Kidney (tissue), 14 donors: ENCODE results near the gene DRAXIN. TPM values are rescaled to one million over a fixed set of nuclear protein-coding genes. Genes with fewer than 3 reads are reported as not detected.

Experiments
- DNase-seq, 5 donors: peaks; one replicate each; pipeline ENCODE4 v3.0.0-alpha.2; 2013 to 2020
- FAIRE-seq: peaks from 2 replicates; lab custom pipeline; 2012; peaks lifted over from hg19 to GRCh38; lab: Jason Lieb, UNC
- H3K27ac ChIP-seq, 2 donors: one replicate each; pipeline ENCODE4 v1.7.0; 2013; ENCODE audit warnings: low read depth in 2 of 2, low read length in 2 of 2, inconsistent platforms in 1 of 2
- H3K27me3 ChIP-seq: one replicate; pipeline ENCODE4 v1.7.1; 2013; ENCODE audit warnings: low read length, inconsistent platforms; ENCODE audit not compliant: control insufficient read depth, insufficient read depth
- H3K36me3 ChIP-seq, 3 donors: one replicate each; pipeline versions ENCODE4 v1.7.0 to v1.7.1; 2013; ENCODE audit warnings: low read length in 3 of 3, control low read depth in 1 of 3, inconsistent platforms in 1 of 3; ENCODE audit not compliant: insufficient read depth in 3 of 3, control insufficient read depth in 2 of 3
- H3K4me1 ChIP-seq, 3 donors: one replicate each; pipeline versions ENCODE4 v1.7.0 to v1.7.1; 2013; ENCODE audit warnings: low read length in 3 of 3, inconsistent platforms in 1 of 3, low read depth in 1 of 3; ENCODE audit not compliant: control insufficient read depth in 2 of 3, insufficient read depth in 2 of 3
- H3K4me3 ChIP-seq, 3 donors: one replicate each; pipeline versions ENCODE4 v1.7.0 to v1.8.1; 2013; ENCODE audit warnings: low read length in 3 of 3, control low read depth in 1 of 3, inconsistent platforms in 1 of 3
- H3K9ac ChIP-seq, 3 donors: one replicate each; pipeline versions ENCODE4 v1.7.0 to v1.7.1; 2013; ENCODE audit warnings: low read length in 3 of 3, control low read depth in 1 of 3, inconsistent platforms in 1 of 3
- H3K9me3 ChIP-seq, 3 donors: one replicate each; pipeline versions ENCODE4 v1.7.0 to v1.7.1; 2013; ENCODE audit warnings: low read length in 3 of 3, control low read depth in 1 of 3, inconsistent platforms in 1 of 3; ENCODE audit not compliant: control insufficient read depth in 2 of 3, insufficient read depth in 1 of 3
- CTCF ChIP-seq: IDR thresholded peaks from 3 replicates; pipeline ENCODE4 v1.5.1; 2012; ENCODE audit warnings: mild to moderate bottlenecking, moderate library complexity, borderline replicate concordance; ENCODE audit not compliant: insufficient read depth; ENCODE audit errors: extremely low read depth
- intact Hi-C: fragments of 100-400 bp; cut with DNase I; formaldehyde crosslinking; loops from one replicate; pipeline ENCODE4 v1.11.1; 2022
- polyA plus RNA-seq: library from polyadenylated mRNA; stranded (reverse); fragments of 350-450 nt; fragmentation: Illumina TruSeq; extraction: RNeasy Lipid Tissue Mini Kit (QIAGEN cat#74804); gene quantifications from one replicate; pipeline ENCODE4 v1.2.3, GENCODE V29; 2014; ENCODE audit warnings: low read depth, low replicate concordance; ENCODE audit not compliant: insufficient read depth
- total RNA-seq: library from RNA; stranded (reverse); fragmentation: NEBNext Ultra II Directional; extraction: Animal tissue kit (Norgen Biotek cat#: 25700); gene quantifications from one replicate; pipeline ENCODE4 v1.2.1, GENCODE V29; 2021
- donor health status: control.
- donor health status: control.
- donor health status: control.
- donor health status: control.
- donor health status: control.
- donor health status: DM: yes; HTN: yes; CAD: no.
- donor health status: Normal renal cell carcinoma (clear cell type).

The DRAXIN gene
- total and polyA plus RNA-seq, 2 donors from 2014 or later: 0.17 to 0.28 TPM

- Histone ChIP-seq H3K9ac (no peak overlapping the region), H3K4me3 (no peak overlapping the region), H3K27ac (no peak overlapping the region), H3K9me3 (no peaks in the 10 kb centered on the region), H3K27me3 (peaks cover 11% of the 10 kb centered on the region), H3K4me1 (peaks cover 0 to 9% (median 0%) of the 10 kb centered on the region in 3 donors), H3K36me3 (no peaks in the 10 kb centered on the region)
- TF ChIP-seq CTCF: no peak
- FAIRE-seq (no peak), DNase-seq (no peak)
- intact Hi-C loops: no loop called here
Observed at GRCh38 chr1:11651017-11651416, 40.5 kb upstream of the DRAXIN start.

DNA sequence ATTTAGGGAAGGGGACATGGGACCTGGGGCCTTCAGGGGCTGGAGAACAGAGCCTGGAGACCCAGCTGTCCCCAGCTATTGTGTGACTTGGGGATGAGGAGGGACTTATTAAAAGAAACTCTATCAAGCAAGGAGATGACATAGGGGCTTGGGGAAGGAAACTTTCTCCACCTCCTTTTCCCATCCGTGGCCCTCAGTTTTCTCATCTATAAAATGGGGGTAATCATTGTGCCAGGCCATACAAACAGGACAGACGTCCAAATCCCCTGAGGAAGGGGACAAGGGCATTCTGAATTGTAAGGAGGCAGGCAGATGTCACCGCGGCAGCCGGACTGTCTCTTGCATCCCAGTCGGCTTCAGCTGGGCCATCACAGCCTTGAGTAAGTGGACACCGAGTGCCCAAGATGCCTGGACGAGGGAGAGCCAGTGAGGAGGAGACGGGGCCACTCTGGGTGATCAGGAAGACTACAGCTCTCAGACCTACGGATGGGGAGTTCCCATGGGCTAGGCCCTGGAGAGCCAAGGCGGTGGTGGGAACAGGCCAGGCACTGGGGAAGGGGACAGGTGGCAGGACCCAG, 39.2 kb upstream of the DRAXIN start:
- Histone ChIP-seq H3K4me3 (no peak overlapping the region), H3K27me3 (peaks cover 11% of the 10 kb centered on the region), H3K4me1 (peaks cover 0 to 9% (median 0%) of the 10 kb centered on the region in 3 donors), H3K9me3 (no peaks in the 10 kb centered on the region), H3K36me3 (peaks cover 0 to 2% (median 0%) of the 10 kb centered on the region in 3 donors), H3K27ac (no peak overlapping the region), H3K9ac (no peak overlapping the region)
- no peak for TF ChIP-seq CTCF
- DNase-seq (no peak), FAIRE-seq (no peak)
- intact Hi-C loops: no loop called here

- DNase-seq: no peak
- peaks cover 0 to 2% (median 0%) of the 10 kb centered on the region in 3 donors for H3K36me3 ChIP-seq
- no peak for TF ChIP-seq CTCF
- peaks cover 0 to 9% (median 0%) of the 10 kb centered on the region in 3 donors for H3K4me1 ChIP-seq
- H3K27ac ChIP-seq: no peak overlapping the region
- peak overlapping the region in 1 of 3 donors; percentile 51 for H3K9ac ChIP-seq
- no peak overlapping the region for H3K4me3 ChIP-seq
- intact Hi-C loops: no loop called here
- H3K9me3 ChIP-seq: no peaks in the 10 kb centered on the region
- no peak for FAIRE-seq
- H3K27me3 ChIP-seq: peaks cover 11% of the 10 kb centered on the region
Observed at GRCh38 chr1:11653101-11653860, 38.2 kb upstream of the DRAXIN start.
